GM23338 (cell line): ENCODE results near the gene DLG4. TPM values are rescaled to one million over a fixed set of nuclear protein-coding genes. Genes with fewer than 3 reads are reported as not detected.

ENCODE experiments used
- ATAC-seq: fragments of 200-7000 bp; cut with Tn5 transposase; 3 replicates; pipeline ENCODE4 v1.9.1; 2020
- DNase-seq: peaks from one replicate; pipeline ENCODE4 v3.0.0-alpha.2; 2015; ENCODE audit warnings: low spot score
- H2AFZ ChIP-seq: fragments of 200-600 bp; sonication (generic); 2 replicates; pipeline ENCODE4 v1.8.0; 2016; ENCODE audit warnings: antibody characterized with exemption, mild to moderate bottlenecking, moderate library complexity
- H3F3A ChIP-seq: fragments of 200-600 bp; sonication (generic); replicated peaks from 2 replicates; pipeline ENCODE4 v1.8.0; 2017; ENCODE audit warnings: antibody characterized with exemption, mixed run types, low read depth
- H3K27ac ChIP-seq: fragments of 200-600 bp; sonication (generic); 2 replicates; pipeline ENCODE4 v1.6.1; 2016; ENCODE audit warnings: low read depth
- H3K27me3 ChIP-seq: fragments of 200-600 bp; sonication (generic); 2 replicates; pipeline ENCODE4 v1.8.0; 2016; ENCODE audit warnings: mild to moderate bottlenecking, mixed run types, moderate library complexity; ENCODE audit not compliant: insufficient read depth
- H3K36me3 ChIP-seq: fragments of 200-600 bp; sonication (generic); 2 replicates; pipeline ENCODE4 v1.8.0; 2016; ENCODE audit warnings: mild to moderate bottlenecking; ENCODE audit not compliant: insufficient read depth
- H3K4me1 ChIP-seq: fragments of 200-600 bp; sonication (generic); 2 replicates; pipeline ENCODE4 v1.8.0; 2016; ENCODE audit warnings: mild to moderate bottlenecking, moderate library complexity; ENCODE audit not compliant: insufficient read depth
- H3K4me2 ChIP-seq: fragments of 200-600 bp; sonication (generic); 2 replicates; pipeline ENCODE4 v1.7.1; 2017; ENCODE audit warnings: mixed run types
- H3K4me3 ChIP-seq: fragments of 200-600 bp; sonication (generic); 2 replicates; pipeline ENCODE4 v1.6.1; 2016; ENCODE audit warnings: mixed run types
- H3K79me2 ChIP-seq: fragments of 200-600 bp; sonication (generic); replicated peaks from 2 replicates; pipeline ENCODE4 v1.8.0; 2017; ENCODE audit warnings: mild to moderate bottlenecking; ENCODE audit not compliant: insufficient read depth
- H3K9me2 ChIP-seq: fragments of 200-600 bp; sonication (generic); 2 replicates; pipeline ENCODE4 v1.8.0; 2017; ENCODE audit not compliant: insufficient read depth
- H4K20me1 ChIP-seq: fragments of 200-600 bp; sonication (generic); replicated peaks from 2 replicates; pipeline ENCODE4 v1.8.0; 2017; ENCODE audit warnings: mild to moderate bottlenecking; ENCODE audit not compliant: insufficient read depth
- H3K27ac Mint-ChIP-seq: 2 replicates; pipeline ENCODE4 v1.8.0; 2020; ENCODE audit warnings: inconsistent platforms, mild to moderate bottlenecking, moderate library complexity, mixed read lengths
- H3K27me3 Mint-ChIP-seq: 3 replicates; pipeline ENCODE4 v1.8.0; 2022; ENCODE audit warnings: low read depth, mild to moderate bottlenecking, moderate library complexity, mixed read lengths, inconsistent platforms; ENCODE audit not compliant: insufficient read depth, poor library complexity
- H3K36me3 Mint-ChIP-seq: 3 replicates; pipeline ENCODE4 v1.8.0; 2021; ENCODE audit warnings: low read depth, mild to moderate bottlenecking, inconsistent platforms, moderate library complexity, mixed read lengths
- H3K4me1 Mint-ChIP-seq: 3 replicates; pipeline ENCODE4 v1.8.0; 2020; ENCODE audit warnings: mild to moderate bottlenecking, inconsistent platforms, mixed read lengths
- H3K4me3 Mint-ChIP-seq: 3 replicates; pipeline ENCODE4 v1.8.0; 2021; ENCODE audit warnings: moderate library complexity, mild to moderate bottlenecking, inconsistent platforms, mixed read lengths
- H3K9me3 Mint-ChIP-seq: 3 replicates; pipeline ENCODE4 v1.8.0; 2020; ENCODE audit warnings: moderate library complexity, mild to moderate bottlenecking, inconsistent platforms, mixed read lengths
- CREB1 ChIP-seq: fragments of 250-450 bp; sonication (Bioruptor Pico); IDR thresholded peaks from 2 replicates; pipeline ENCODE4 v1.5.0; 2020; ENCODE audit warnings: low read depth, mild to moderate bottlenecking, moderate library complexity
- EZH2 ChIP-seq: fragments of 200-600 bp; sonication (generic); IDR thresholded peaks from one replicate; pipeline ENCODE4 v1.8.0; 2017; ENCODE audit warnings: antibody characterized with exemption, mild to moderate bottlenecking, low read depth; ENCODE audit not compliant: unreplicated experiment
- EZH2phosphoT487 ChIP-seq: fragments of 200-600 bp; sonication (generic); IDR thresholded peaks from one replicate; pipeline ENCODE4 v1.8.1; 2018; ENCODE audit warnings: antibody characterized with exemption; ENCODE audit not compliant: unreplicated experiment
- JUNB ChIP-seq: IDR thresholded peaks from one replicate; pipeline ENCODE4 v1.6.1; 2016; ENCODE audit warnings: antibody characterized with exemption; ENCODE audit not compliant: unreplicated experiment
- NANOG ChIP-seq: IDR thresholded peaks from 2 replicates; pipeline ENCODE4 v1.6.1; 2016; ENCODE audit warnings: antibody characterized with exemption, borderline replicate concordance
- POLR2AphosphoS5 ChIP-seq: IDR thresholded peaks from 2 replicates; pipeline ENCODE4 v1.6.1; 2016; ENCODE audit warnings: antibody characterized with exemption, low read depth
- STAT1 ChIP-seq: IDR thresholded peaks from one replicate; pipeline ENCODE4 v1.6.1; 2016; ENCODE audit warnings: antibody characterized with exemption; ENCODE audit not compliant: unreplicated experiment
- ZNF114 ChIP-seq: fragments of 250-450 bp; sonication (Bioruptor Pico); IDR thresholded peaks from 2 replicates; pipeline ENCODE4 v1.5.0; 2020; ENCODE audit warnings: mild to moderate bottlenecking, moderate library complexity
- ZNF331 ChIP-seq: fragments of 250-450 bp; sonication (Bioruptor Pico); IDR thresholded peaks from 2 replicates; pipeline ENCODE4 v1.5.0; 2020; ENCODE audit warnings: low read depth, mild to moderate bottlenecking, moderate library complexity
- polyA plus RNA-seq: library from polyadenylated mRNA; unstranded; fragments of >200 nt; fragmentation: Nextera tagmentation; extraction: Ambion mirVana; gene quantifications from 2 replicates; pipeline ENCODE4 v1.2.1, GENCODE V29; 2016
- total RNA-seq: library from RNA; depleted of rRNA; stranded (reverse); fragments of >200 nt; shearing (Covaris generic); gene quantifications from 2 replicates; pipeline ENCODE4 v1.2.3, GENCODE V29; 2014
- TF ChIP-seq, protein P1 (sequence below), 2 experiments: fragments of 200-600 bp in 1 of 2; sonication (generic) in 1 of 2; conservative IDR thresholded peaks; 2 replicates each; pipeline versions ENCODE4 v1.5.1 to v1.6.1; 2016 to 2017; ENCODE audit warnings: antibody characterized with exemption in 2 of 2, low read depth in 2 of 2, mild to moderate bottlenecking in 2 of 2, moderate library complexity in 1 of 2
- TF ChIP-seq, protein P2 (sequence below): IDR thresholded peaks from one replicate; pipeline ENCODE4 v1.6.1; 2018; ENCODE audit warnings: antibody characterized with exemption; ENCODE audit not compliant: unreplicated experiment
- TF ChIP-seq, protein P3 (sequence below): IDR thresholded peaks from 2 replicates; pipeline ENCODE4 v1.6.1; 2016; ENCODE audit warnings: antibody characterized with exemption

The DLG4 gene
- total and polyA plus RNA-seq, 2 experiments from 2014 or later: 11.1 to 31.0 TPM

DNA sequence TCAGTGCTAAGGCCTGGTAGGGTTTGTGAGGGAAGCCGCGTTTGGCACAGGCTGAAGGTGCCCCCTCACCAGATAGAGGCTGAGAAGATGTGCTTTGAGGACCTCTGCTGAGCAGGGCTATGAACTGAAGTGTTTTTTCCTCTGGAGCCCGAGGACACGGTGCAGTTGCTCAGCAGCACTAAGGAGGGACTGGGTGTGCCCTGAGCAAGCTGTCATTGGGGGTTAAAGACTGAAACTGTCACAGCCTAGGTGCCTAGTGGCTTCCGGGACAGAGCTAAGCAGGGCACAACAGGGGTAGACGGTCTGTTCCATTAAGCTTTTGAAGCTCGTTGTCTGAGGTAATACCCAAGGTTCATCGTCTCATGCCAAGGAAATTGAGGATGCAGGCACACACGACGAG, 80.2 kb downstream of the DLG4 start (continued):
- TF ChIP-seq, protein P1, sequence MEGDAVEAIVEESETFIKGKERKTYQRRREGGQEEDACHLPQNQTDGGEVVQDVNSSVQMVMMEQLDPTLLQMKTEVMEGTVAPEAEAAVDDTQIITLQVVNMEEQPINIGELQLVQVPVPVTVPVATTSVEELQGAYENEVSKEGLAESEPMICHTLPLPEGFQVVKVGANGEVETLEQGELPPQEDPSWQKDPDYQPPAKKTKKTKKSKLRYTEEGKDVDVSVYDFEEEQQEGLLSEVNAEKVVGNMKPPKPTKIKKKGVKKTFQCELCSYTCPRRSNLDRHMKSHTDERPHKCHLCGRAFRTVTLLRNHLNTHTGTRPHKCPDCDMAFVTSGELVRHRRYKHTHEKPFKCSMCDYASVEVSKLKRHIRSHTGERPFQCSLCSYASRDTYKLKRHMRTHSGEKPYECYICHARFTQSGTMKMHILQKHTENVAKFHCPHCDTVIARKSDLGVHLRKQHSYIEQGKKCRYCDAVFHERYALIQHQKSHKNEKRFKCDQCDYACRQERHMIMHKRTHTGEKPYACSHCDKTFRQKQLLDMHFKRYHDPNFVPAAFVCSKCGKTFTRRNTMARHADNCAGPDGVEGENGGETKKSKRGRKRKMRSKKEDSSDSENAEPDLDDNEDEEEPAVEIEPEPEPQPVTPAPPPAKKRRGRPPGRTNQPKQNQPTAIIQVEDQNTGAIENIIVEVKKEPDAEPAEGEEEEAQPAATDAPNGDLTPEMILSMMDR (conservative IDR thresholded peaks at IDR 0.05; ENCODE audit: low read depth in 2 of 2): no peak
- no peak for TF ChIP-seq STAT1
- TF ChIP-seq POLR2AphosphoS5: no peak
- TF ChIP-seq NANOG: no peak
- TF ChIP-seq JUNB: no peak
- TF ChIP-seq, protein P2, sequence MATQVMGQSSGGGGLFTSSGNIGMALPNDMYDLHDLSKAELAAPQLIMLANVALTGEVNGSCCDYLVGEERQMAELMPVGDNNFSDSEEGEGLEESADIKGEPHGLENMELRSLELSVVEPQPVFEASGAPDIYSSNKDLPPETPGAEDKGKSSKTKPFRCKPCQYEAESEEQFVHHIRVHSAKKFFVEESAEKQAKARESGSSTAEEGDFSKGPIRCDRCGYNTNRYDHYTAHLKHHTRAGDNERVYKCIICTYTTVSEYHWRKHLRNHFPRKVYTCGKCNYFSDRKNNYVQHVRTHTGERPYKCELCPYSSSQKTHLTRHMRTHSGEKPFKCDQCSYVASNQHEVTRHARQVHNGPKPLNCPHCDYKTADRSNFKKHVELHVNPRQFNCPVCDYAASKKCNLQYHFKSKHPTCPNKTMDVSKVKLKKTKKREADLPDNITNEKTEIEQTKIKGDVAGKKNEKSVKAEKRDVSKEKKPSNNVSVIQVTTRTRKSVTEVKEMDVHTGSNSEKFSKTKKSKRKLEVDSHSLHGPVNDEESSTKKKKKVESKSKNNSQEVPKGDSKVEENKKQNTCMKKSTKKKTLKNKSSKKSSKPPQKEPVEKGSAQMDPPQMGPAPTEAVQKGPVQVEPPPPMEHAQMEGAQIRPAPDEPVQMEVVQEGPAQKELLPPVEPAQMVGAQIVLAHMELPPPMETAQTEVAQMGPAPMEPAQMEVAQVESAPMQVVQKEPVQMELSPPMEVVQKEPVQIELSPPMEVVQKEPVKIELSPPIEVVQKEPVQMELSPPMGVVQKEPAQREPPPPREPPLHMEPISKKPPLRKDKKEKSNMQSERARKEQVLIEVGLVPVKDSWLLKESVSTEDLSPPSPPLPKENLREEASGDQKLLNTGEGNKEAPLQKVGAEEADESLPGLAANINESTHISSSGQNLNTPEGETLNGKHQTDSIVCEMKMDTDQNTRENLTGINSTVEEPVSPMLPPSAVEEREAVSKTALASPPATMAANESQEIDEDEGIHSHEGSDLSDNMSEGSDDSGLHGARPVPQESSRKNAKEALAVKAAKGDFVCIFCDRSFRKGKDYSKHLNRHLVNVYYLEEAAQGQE: no peak
- no peak for TF ChIP-seq EZH2phosphoT487
- TF ChIP-seq EZH2: no peak
- TF ChIP-seq ZNF331 (CRISPR knock-in tag): no peak
- no peak for TF ChIP-seq CREB1 (CRISPR knock-in tag)

DNA sequence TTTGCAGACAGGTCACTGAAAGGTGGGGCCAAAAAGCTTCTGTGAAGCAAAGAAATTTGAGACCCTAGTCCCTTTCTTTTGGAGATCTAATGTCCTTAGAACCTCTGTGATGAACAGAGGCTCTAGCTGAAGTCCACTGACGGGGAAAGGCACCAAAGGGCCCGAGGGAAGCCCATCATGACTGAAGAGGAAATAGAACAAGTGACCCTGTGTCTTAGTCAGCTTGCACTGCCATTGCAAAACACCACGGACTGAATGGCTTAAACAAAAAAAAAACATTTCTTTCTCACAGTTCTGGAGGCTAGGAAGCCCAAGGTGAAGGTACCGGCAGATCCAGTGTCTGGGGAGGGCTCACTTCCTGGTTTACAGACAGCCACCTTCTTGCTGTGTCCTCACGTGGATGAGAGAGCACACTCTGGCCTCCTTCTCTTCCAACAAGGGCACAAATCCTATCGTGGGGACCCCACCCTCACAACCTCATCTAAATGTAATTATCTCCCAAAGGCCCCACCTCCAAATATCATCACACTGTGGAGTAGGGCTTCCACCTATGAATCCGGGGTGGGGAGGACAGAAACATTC, 80.7 kb downstream of the DLG4 start:
- Histone ChIP-seq H3K27me3 (peaks cover 17% of the 10 kb centered on the region), H3K27ac (no peak overlapping the region), H3K36me3 (no peaks in the 10 kb centered on the region), H3K79me2 (no peaks in the 10 kb centered on the region), H3F3A (peaks cover 9% of the 10 kb centered on the region; the same call in 1 of the 2 replicates), H3K4me3 (no peak overlapping the region), H3K4me1 (peaks cover 46% of the 10 kb centered on the region), H2AFZ (peak overlapping the region; percentile 57), H3K4me2 (peak overlapping the region; percentile 32; the same call in 1 of the 2 replicates), H4K20me1 (no peaks in the 10 kb centered on the region), H3K9me2 (no peaks in the 10 kb centered on the region)
- H3K36me3 Mint-ChIP-seq: no peaks in the 10 kb centered on the region
- H3K4me3 Mint-ChIP-seq: no peak overlapping the region
- DNase-seq (no peak), ATAC-seq (no peak)
- peaks cover 44% of the 10 kb centered on the region for H3K4me1 Mint-ChIP-seq
- no peaks in the 10 kb centered on the region; the same call in 2 of the 3 replicates for H3K9me3 Mint-ChIP-seq
- no peak overlapping the region for H3K27ac Mint-ChIP-seq
- H3K27me3 Mint-ChIP-seq: peaks cover 15% of the 10 kb centered on the region
- TF ChIP-seq EZH2 (no peak), JUNB (no peak), EZH2phosphoT487 (no peak), ZNF114 (CRISPR knock-in tag) (no peak), NANOG (no peak), ZNF331 (CRISPR knock-in tag) (no peak)
- TF ChIP-seq, protein P2: no peak
- TF ChIP-seq, protein P1 (conservative IDR thresholded peaks at IDR 0.05; ENCODE audit: low read depth in 2 of 2): no peak
- TF ChIP-seq, protein P3, sequence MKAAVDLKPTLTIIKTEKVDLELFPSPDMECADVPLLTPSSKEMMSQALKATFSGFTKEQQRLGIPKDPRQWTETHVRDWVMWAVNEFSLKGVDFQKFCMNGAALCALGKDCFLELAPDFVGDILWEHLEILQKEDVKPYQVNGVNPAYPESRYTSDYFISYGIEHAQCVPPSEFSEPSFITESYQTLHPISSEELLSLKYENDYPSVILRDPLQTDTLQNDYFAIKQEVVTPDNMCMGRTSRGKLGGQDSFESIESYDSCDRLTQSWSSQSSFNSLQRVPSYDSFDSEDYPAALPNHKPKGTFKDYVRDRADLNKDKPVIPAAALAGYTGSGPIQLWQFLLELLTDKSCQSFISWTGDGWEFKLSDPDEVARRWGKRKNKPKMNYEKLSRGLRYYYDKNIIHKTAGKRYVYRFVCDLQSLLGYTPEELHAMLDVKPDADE: no peak
